H1 (cell line): ENCODE results near the gene PPP2R2D. TPM values are rescaled to one million over a fixed set of nuclear protein-coding genes. Genes with fewer than 3 reads are reported as not detected.
A peak's percentile ranks its signal among the peaks of the same experiment; 100 is the strongest.

ENCODE experiments used
- CTCF ChIA-PET: fragments of 300-600 bp; sonication (Branson Sonifier 250); formaldehyde crosslinking; loops from one replicate; lab custom pipeline; 2021; ENCODE audit not compliant: partially characterized antibody; lab: Charles Lee
- POLR2A ChIA-PET: fragments of 300-600 bp; sonication (Branson Sonifier 250); formaldehyde crosslinking; loops from one replicate; lab custom pipeline; 2021; ENCODE audit warnings: inconsistent platforms; ENCODE audit not compliant: partially characterized antibody; lab: Charles Lee
- DNase-seq, 2 experiments: peaks; one replicate each; pipeline versions ENCODE4 v3.0.0 to v3.0.0-alpha.2; 2010 to 2022; ENCODE audit warnings: low spot score in 2 of 2, low read depth in 1 of 2, mixed read lengths in 1 of 2
- FAIRE-seq: peaks from 2 replicates; lab custom pipeline; 2011; peaks lifted over from hg19 to GRCh38; lab: Jason Lieb, UNC
- H2AFZ ChIP-seq: 2 replicates; pipeline ENCODE4 v1.8.1; 2012; ENCODE audit warnings: low read length, inconsistent platforms
- H2AK5ac ChIP-seq: 2 replicates; pipeline ENCODE4 v1.6.1; 2013; ENCODE audit warnings: low read depth, low read length
- H2BK120ac ChIP-seq: replicated peaks from 2 replicates; pipeline ENCODE3; 2013; ENCODE audit warnings: low read depth, low read length, inconsistent platforms
- H2BK12ac ChIP-seq: 2 replicates; pipeline ENCODE4 v1.6.1; 2013; ENCODE audit warnings: low read depth, low read length
- H2BK15ac ChIP-seq: 2 replicates; pipeline ENCODE4 v1.6.1; 2013; ENCODE audit warnings: low read length
- H2BK20ac ChIP-seq: 2 replicates; pipeline ENCODE4 v1.6.1; 2013; ENCODE audit warnings: low read length
- H2BK5ac ChIP-seq: 2 replicates; pipeline ENCODE4 v1.6.1; 2013; ENCODE audit warnings: low read depth, low read length
- H3K14ac ChIP-seq: 2 replicates; pipeline ENCODE4 v1.6.1; 2013; ENCODE audit warnings: inconsistent platforms; ENCODE audit not compliant: insufficient read length
- H3K18ac ChIP-seq: 2 replicates; pipeline ENCODE4 v1.6.1; 2013; ENCODE audit warnings: low read length; ENCODE audit errors: extremely low read depth
- H3K23ac ChIP-seq: 2 replicates; pipeline ENCODE4 v1.6.1; 2013; ENCODE audit warnings: inconsistent platforms; ENCODE audit not compliant: insufficient read length
- H3K23me2 ChIP-seq: 2 replicates; pipeline ENCODE4 v1.6.1; 2013; ENCODE audit warnings: low read depth, low read length
- H3K27ac ChIP-seq: 2 replicates; pipeline ENCODE4 v1.6.1; 2011; ENCODE audit warnings: low read depth, low read length, inconsistent platforms
- H3K27me3 ChIP-seq, 4 experiments: replicated peaks in 1 of 4; 1 replicate in 1 of 4; 2 replicates in 3 of 4; pipeline versions ENCODE4 v1.6.1 to v1.8.1; 2011 to 2013; ENCODE audit warnings: low read length in 3 of 4, mild to moderate bottlenecking in 3 of 4, inconsistent platforms in 2 of 4, mixed read lengths in 2 of 4, moderate library complexity in 1 of 4; ENCODE audit not compliant: control insufficient read depth in 3 of 4, insufficient read depth in 3 of 4; ENCODE audit errors: extremely low read depth in 1 of 4
- H3K36me3 ChIP-seq, 4 experiments: 2 replicates each; pipeline versions ENCODE4 v1.6.1 to v1.8.1; 2011 to 2013; ENCODE audit warnings: mild to moderate bottlenecking in 4 of 4, low read length in 3 of 4, moderate library complexity in 2 of 4, control low read depth in 1 of 4, inconsistent platforms in 1 of 4; ENCODE audit not compliant: insufficient read depth in 4 of 4, control insufficient read depth in 2 of 4
- H3K4ac ChIP-seq: replicated peaks from 2 replicates; pipeline ENCODE3; 2013; ENCODE audit warnings: low read length, low read depth, mixed read lengths, inconsistent platforms; ENCODE audit not compliant: insufficient read length
- H3K4me1 ChIP-seq, 4 experiments: replicated peaks in 1 of 4; 1 replicate in 1 of 4; 2 replicates in 3 of 4; pipeline versions ENCODE4 v1.6.1 to v1.8.1; 2011 to 2013; ENCODE audit warnings: low read length in 3 of 4, inconsistent platforms in 2 of 4, mixed read lengths in 1 of 4; ENCODE audit not compliant: insufficient read depth in 4 of 4, control insufficient read depth in 3 of 4
- H3K4me2 ChIP-seq, 2 experiments: 2 replicates each; pipeline versions ENCODE4 v1.6.1 to v1.8.1; 2011 to 2013; ENCODE audit warnings: low read depth in 2 of 2, low read length in 2 of 2, control low read depth in 1 of 2, inconsistent platforms in 1 of 2, mild to moderate bottlenecking in 1 of 2; ENCODE audit not compliant: insufficient read depth in 1 of 2
- H3K4me3 ChIP-seq, 4 experiments: fragments of 200-600, 300-600 bp in 1 of 4; sonication (generic), shearing (Covaris generic), sonication (Bioruptor Twin) in 1 of 4; 2 replicates each; pipeline versions ENCODE4 v1.5.1 to v1.8.1; 2011 to 2016; ENCODE audit warnings: low read length in 4 of 4, low read depth in 3 of 4, control low read depth in 2 of 4, inconsistent platforms in 2 of 4, mild to moderate bottlenecking in 2 of 4, mixed read lengths in 1 of 4, moderate library complexity in 1 of 4; ENCODE audit not compliant: insufficient read depth in 2 of 4; ENCODE audit errors: extremely low read depth in 1 of 4
- H3K56ac ChIP-seq: replicated peaks from 2 replicates; pipeline ENCODE3; 2013; ENCODE audit warnings: low read depth, mild to moderate bottlenecking, mixed read lengths, low read length, inconsistent platforms; ENCODE audit not compliant: insufficient read length
- H3K79me1 ChIP-seq: 2 replicates; pipeline ENCODE4 v1.6.1; 2013; ENCODE audit warnings: low read depth, low read length, control low read depth
- H3K79me2 ChIP-seq, 2 experiments: 2 replicates each; pipeline versions ENCODE4 v1.6.1 to v1.8.1; 2012 to 2013; ENCODE audit warnings: low read length in 2 of 2, mild to moderate bottlenecking in 2 of 2, inconsistent platforms in 1 of 2; ENCODE audit not compliant: insufficient read depth in 2 of 2, control insufficient read depth in 1 of 2
- H3K9ac ChIP-seq, 4 experiments: replicated peaks in 1 of 4; 1 replicate in 1 of 4; 2 replicates in 3 of 4; pipeline versions ENCODE4 v1.6.1 to v1.8.1; 2011 to 2013; ENCODE audit warnings: low read depth in 3 of 4, low read length in 3 of 4, control low read depth in 2 of 4, mild to moderate bottlenecking in 2 of 4, moderate library complexity in 2 of 4, inconsistent platforms in 1 of 4; ENCODE audit errors: extremely low read depth in 1 of 4
- H3K9me3 ChIP-seq, 2 experiments: 2 replicates each; pipeline versions ENCODE4 v1.6.1 to v1.8.1; 2012 to 2013; ENCODE audit warnings: mild to moderate bottlenecking in 2 of 2, moderate library complexity in 2 of 2, control low read depth in 1 of 2, inconsistent platforms in 1 of 2, low read depth in 1 of 2, low read length in 1 of 2, mixed read lengths in 1 of 2; ENCODE audit not compliant: insufficient read depth in 2 of 2
- H4K20me1 ChIP-seq, 2 experiments: replicated peaks in 1 of 2; 2 replicates each; pipeline versions ENCODE3 to v1.8.1; 2011 to 2013; ENCODE audit warnings: inconsistent platforms in 2 of 2, low read length in 2 of 2, mild to moderate bottlenecking in 1 of 2; ENCODE audit not compliant: insufficient read depth in 2 of 2, control insufficient read depth in 1 of 2
- H4K5ac ChIP-seq: 2 replicates; pipeline ENCODE4 v1.6.1; 2013; ENCODE audit warnings: low read length, low read depth, mixed read lengths, inconsistent platforms; ENCODE audit not compliant: insufficient read length
- H4K8ac ChIP-seq: 2 replicates; pipeline ENCODE4 v1.8.0; 2013; ENCODE audit warnings: mild to moderate bottlenecking, moderate library complexity, low read length, inconsistent platforms; ENCODE audit not compliant: insufficient read depth; ENCODE audit errors: extremely low read depth
- H4K91ac ChIP-seq: replicated peaks from 2 replicates; pipeline ENCODE3; 2013; ENCODE audit warnings: low read length, mixed read lengths, inconsistent platforms; ENCODE audit not compliant: insufficient read length
- CBX8 ChIP-seq: fragments of 300-800, 300-1000 bp; sonication (generic); IDR thresholded peaks from 2 replicates; pipeline ENCODE4 v1.7.1; 2016; ENCODE audit warnings: low read depth, low read length, borderline replicate concordance
- EGR1 ChIP-seq: IDR thresholded peaks from 2 replicates; pipeline ENCODE4 v1.6.1; 2011; ENCODE audit warnings: low read depth, low read length, borderline replicate concordance
- FOSL1 ChIP-seq: IDR thresholded peaks from 2 replicates; pipeline ENCODE4 v1.6.1; 2011; ENCODE audit warnings: mild to moderate bottlenecking, low read depth, low read length, moderate library complexity; ENCODE audit not compliant: insufficient read depth
- GTF2F1 ChIP-seq: IDR thresholded peaks from 2 replicates; pipeline ENCODE4 v1.6.1; 2012; ENCODE audit warnings: low read depth, low read length, improper control_type of control experiment, borderline replicate concordance
- HDAC6 ChIP-seq: IDR thresholded peaks from one replicate; pipeline ENCODE4 v1.7.1; 2012; ENCODE audit warnings: low read depth, mild to moderate bottlenecking, inconsistent platforms, low read length, moderate library complexity
- SIRT6 ChIP-seq: IDR thresholded peaks from one replicate; pipeline ENCODE4 v1.7.1; 2012; ENCODE audit warnings: low read length, inconsistent platforms
- WGBS, 2 experiments: shearing (Covaris generic) in 1 of 2; methylation state at CpG; one replicate each; pipeline versions ENCODE4 v1.1.6 to v1.1.7; 2013 to 2015; ENCODE audit warnings: low lambda C conversion rate in 2 of 2, mixed read lengths in 2 of 2, inconsistent platforms in 1 of 2, low coverage in 1 of 2, missing lambda C conversion rate in 1 of 2; ENCODE audit not compliant: insufficient replicate concordance in 2 of 2, insufficient coverage in 1 of 2, insufficient read length in 1 of 2; ENCODE audit errors: extremely low coverage in 1 of 2, missing lambda C conversion rate in 1 of 2; 5-methylcytosine and 5-hydroxymethylcytosine counted together
- polyA plus RNA-seq, 7 experiments: library from polyadenylated mRNA; depleted of rRNA in 3 of 7; stranded (reverse) in 5 of 7; unstranded in 2 of 7; fragments of >200 nt in 5 of 7; fragments of 200-250 nt in 2 of 7; gene quantifications; 1 replicate in 5 of 7; 2 replicates in 1 of 7; 4 replicates in 1 of 7; pipeline versions ENCODE4 v1.2.1 to v1.2.3, GENCODE V29; 2011 to 2013; ENCODE audit warnings: missing spikeins in 2 of 7, mixed read lengths in 2 of 7
- total RNA-seq: library from RNA; stranded (reverse); fragmentation: NEBNext Ultra II Directional; extraction: Animal tissue kit (Norgen Biotek cat#: 25700); gene quantifications from 2 replicates; pipeline ENCODE4 v1.2.1, GENCODE V29; 2021
- TF ChIP-seq, protein P1 (sequence below): IDR thresholded peaks from 2 replicates; pipeline ENCODE4 v1.6.1; 2012; ENCODE audit warnings: inconsistent platforms

PPP2R2D gene
- total and polyA plus RNA-seq, 2 of the 8 experiments (the other 6 are each of a cell fraction or from before 2014, with no cell fraction given): 25.4 to 32.8 TPM

DNA sequence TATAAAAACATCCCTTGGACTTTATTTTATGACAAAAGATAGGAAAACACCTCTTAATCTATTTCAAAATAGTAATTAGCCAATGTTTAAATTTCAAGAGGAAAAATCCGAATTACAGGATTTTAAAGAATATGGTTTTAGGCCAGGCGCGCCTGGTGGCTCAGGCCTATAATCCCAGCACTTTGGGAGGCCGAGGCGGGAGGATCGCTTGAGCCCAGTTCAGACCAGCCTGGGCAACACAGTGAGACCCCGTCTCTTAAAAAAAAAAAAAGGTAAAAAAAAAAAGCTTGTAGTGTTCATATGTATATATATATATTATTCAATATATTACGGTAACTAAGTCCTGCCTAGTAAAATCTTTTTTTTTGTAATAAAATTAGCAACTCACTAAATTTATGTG lies 79.5 kb downstream of the PPP2R2D start:
- no peak overlapping the region for H2BK12ac ChIP-seq
- H3K27ac ChIP-seq: no peak overlapping the region
- H2AK5ac ChIP-seq: no peak overlapping the region
- H3K4ac ChIP-seq: no peak overlapping the region
- H4K91ac ChIP-seq: no peak overlapping the region
- FAIRE-seq: no peak
- peak overlapping the region in 1 of 4 experiments; percentile 71; a peak in 3 of 8 replicates for H3K4me3 ChIP-seq
- peak overlapping the region; percentile 54 for H3K56ac ChIP-seq
- no peak for TF ChIP-seq HDAC6
- no peak for TF ChIP-seq CBX8
- TF ChIP-seq, protein P1, sequence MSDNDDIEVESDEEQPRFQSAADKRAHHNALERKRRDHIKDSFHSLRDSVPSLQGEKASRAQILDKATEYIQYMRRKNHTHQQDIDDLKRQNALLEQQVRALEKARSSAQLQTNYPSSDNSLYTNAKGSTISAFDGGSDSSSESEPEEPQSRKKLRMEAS: no peak
- TF ChIP-seq SIRT6: no peak
- TF ChIP-seq FOSL1: no peak
- no peak for TF ChIP-seq GTF2F1
- no peak for TF ChIP-seq EGR1
- TF ChIP-seq, all 59 proteins: peak for 0
- Histone ChIP-seq H2BK5ac (no peak overlapping the region), H2BK120ac (no peak overlapping the region), H3K4me1 (peaks cover 12 to 16% (median 13%) of the 10 kb centered on the region in 4 experiments), H3K9me3 (peaks cover 0 to 2% of the 10 kb centered on the region in 2 experiments; a peak in 1 of 4 replicates), H4K8ac (no peak overlapping the region), H3K79me1 (peaks cover 17% of the 10 kb centered on the region), H3K23me2 (peaks cover 12% of the 10 kb centered on the region), H4K20me1 (peaks cover 18 to 22% of the 10 kb centered on the region in 2 experiments), H3K27me3 (peaks cover 8 to 29% (median 24%) of the 10 kb centered on the region in 4 experiments), H3K4me2 (peak overlapping the region; percentile 82 to 92), H3K23ac (no peak overlapping the region), H3K9ac (no peak overlapping the region), H3K18ac (no peak overlapping the region), H3K36me3 (peaks cover 0 to 3% (median 0%) of the 10 kb centered on the region in 4 experiments; a peak in 1 of 8 replicates), H3K79me2 (peaks cover 14 to 46% of the 10 kb centered on the region in 2 experiments; a peak in 3 of 4 replicates), H2BK15ac (no peak overlapping the region), H3K14ac (no peak overlapping the region), H4K5ac (no peak overlapping the region), H2BK20ac (no peak overlapping the region), H2AFZ (no peak overlapping the region)
- 88% methylated on average over 8 of the region's 8 CpGs; no CpG with 5 or more reads in 1 of the 2 experiments for WGBS, 2 experiments
- POLR2A ChIA-PET: interaction anchor here (1.1 to 1.6 kb wide), 3 partner anchors 19 to 43 kb away, joined by 3 to 6 read pairs (median 4); no protein-coding TSS in a partner anchor
- DNase-seq: no peak
- CTCF ChIA-PET: interaction anchor here (0.6 to 1.6 kb wide), 6 partner anchors 19 to 163 kb away, joined by 3 to 9 read pairs (median 4); no protein-coding TSS in a partner anchor
